Uterus (tissue), 4 donors: ENCODE data around the gene MAMDC4. TPM values are rescaled to one million over a fixed set of nuclear protein-coding genes. Genes with fewer than 3 reads are reported as not detected.
"Not testable (repeated sequence)": the region's sequence is repeated elsewhere in the genome, so short reads cannot be mapped to it uniquely, and the experiment has no call there.

Source experiments
- DNase-seq, 2 donors: peaks; one replicate each; pipeline ENCODE4 v3.0.0-alpha.2; 2019 to 2020
- H3K27ac ChIP-seq, 2 donors: fragments of 200-600 bp; sonication (generic); 1 replicate in 1 of 2; 2 replicates in 1 of 2; pipeline ENCODE4 v1.5.1; 2016 to 2018
- H3K27me3 ChIP-seq, 2 donors: fragments of 200-600 bp; sonication (generic); one replicate each; pipeline ENCODE4 v1.5.1; 2018 to 2019; ENCODE audit warnings: control low read depth in 1 of 2
- H3K36me3 ChIP-seq, 2 donors: fragments of 200-600 bp; sonication (generic); one replicate each; pipeline ENCODE4 v1.5.1; 2019; ENCODE audit warnings: control low read depth in 1 of 2
- H3K4me1 ChIP-seq, 2 donors: fragments of 200-600 bp; sonication (generic); one replicate each; pipeline ENCODE4 v1.5.1; 2018 to 2019; ENCODE audit warnings: control low read depth in 1 of 2
- H3K4me3 ChIP-seq, 2 donors: fragments of 200-600 bp; sonication (generic); 1 replicate in 1 of 2; 2 replicates in 1 of 2; pipeline ENCODE4 v1.5.1; 2018 to 2019; ENCODE audit warnings: mild to moderate bottlenecking in 1 of 2
- H3K9me3 ChIP-seq, 2 donors: fragments of 200-600 bp; sonication (generic); one replicate each; pipeline ENCODE4 v1.5.1; 2019; ENCODE audit warnings: control low read depth in 1 of 2
- POLR2A ChIP-seq, 2 donors: fragments of 450-650 bp; IDR thresholded peaks; one replicate each; pipeline ENCODE4 v1.6.1; 2016; ENCODE audit warnings: antibody characterized with exemption in 2 of 2, mild to moderate bottlenecking in 1 of 2, moderate library complexity in 1 of 2
- intact Hi-C: fragments of 100-400 bp; cut with DNase I; formaldehyde crosslinking; loops from one replicate; pipeline ENCODE4 v1.15.1; 2023; ENCODE audit warnings: low total_unique reads
- total RNA-seq, 4 donors: library from RNA; depleted of rRNA in 3 of 4; stranded (reverse); fragments of >200 nt in 3 of 4; gene quantifications; one replicate each; pipeline versions ENCODE4 v1.1.0 to v1.2.4, GENCODE V29; 2014 to 2023
- TF ChIP-seq, protein P1 (sequence below), 4 experiments: fragments of 200-600 bp in 2 of 4; fragments of 450-650 bp in 2 of 4; sonication (generic) in 2 of 4; IDR thresholded peaks; one replicate each; pipeline ENCODE4 v1.5.1; 2016 to 2019; ENCODE audit warnings: antibody characterized with exemption in 4 of 4, mild to moderate bottlenecking in 2 of 4, moderate library complexity in 1 of 4
- donor health status: DM: yes; HTN: yes; CAD: no.

The MAMDC4 gene
- total RNA-seq: 1 to 10 TPM in 2 of 4 donors, under 1 TPM in 1, not detected in 1; 0.26 to 4.3 (median 4.2) TPM

GRCh38 chr9:136851941-136852663 lies at the start of gene MAMDC4:
MAMDC4 (plus strand) TSS chr9:136852346; CDS start chr9:136852417, 71 bp downstream.
- H3K9me3 ChIP-seq: no peaks in the 10 kb centered on the region
- no peak within 1 kb of the TSS for H3K4me3 ChIP-seq
- DNase-seq: no peak
- H3K4me1 ChIP-seq: peaks cover 5 to 14% of the 10 kb centered on the region in 2 donors
- intact Hi-C loops: no loop called here
- TF ChIP-seq POLR2A (IDR thresholded peaks at IDR 0.05): no peak
- TF ChIP-seq, protein P1, sequence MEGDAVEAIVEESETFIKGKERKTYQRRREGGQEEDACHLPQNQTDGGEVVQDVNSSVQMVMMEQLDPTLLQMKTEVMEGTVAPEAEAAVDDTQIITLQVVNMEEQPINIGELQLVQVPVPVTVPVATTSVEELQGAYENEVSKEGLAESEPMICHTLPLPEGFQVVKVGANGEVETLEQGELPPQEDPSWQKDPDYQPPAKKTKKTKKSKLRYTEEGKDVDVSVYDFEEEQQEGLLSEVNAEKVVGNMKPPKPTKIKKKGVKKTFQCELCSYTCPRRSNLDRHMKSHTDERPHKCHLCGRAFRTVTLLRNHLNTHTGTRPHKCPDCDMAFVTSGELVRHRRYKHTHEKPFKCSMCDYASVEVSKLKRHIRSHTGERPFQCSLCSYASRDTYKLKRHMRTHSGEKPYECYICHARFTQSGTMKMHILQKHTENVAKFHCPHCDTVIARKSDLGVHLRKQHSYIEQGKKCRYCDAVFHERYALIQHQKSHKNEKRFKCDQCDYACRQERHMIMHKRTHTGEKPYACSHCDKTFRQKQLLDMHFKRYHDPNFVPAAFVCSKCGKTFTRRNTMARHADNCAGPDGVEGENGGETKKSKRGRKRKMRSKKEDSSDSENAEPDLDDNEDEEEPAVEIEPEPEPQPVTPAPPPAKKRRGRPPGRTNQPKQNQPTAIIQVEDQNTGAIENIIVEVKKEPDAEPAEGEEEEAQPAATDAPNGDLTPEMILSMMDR (IDR thresholded peaks at IDR 0.05): no peak
- H3K36me3 ChIP-seq: no peaks in the 10 kb centered on the region
- H3K27me3 ChIP-seq: peaks cover 0 to 14% of the 10 kb centered on the region in 2 donors
- no peak within 1 kb of the TSS for H3K27ac ChIP-seq

DNA sequence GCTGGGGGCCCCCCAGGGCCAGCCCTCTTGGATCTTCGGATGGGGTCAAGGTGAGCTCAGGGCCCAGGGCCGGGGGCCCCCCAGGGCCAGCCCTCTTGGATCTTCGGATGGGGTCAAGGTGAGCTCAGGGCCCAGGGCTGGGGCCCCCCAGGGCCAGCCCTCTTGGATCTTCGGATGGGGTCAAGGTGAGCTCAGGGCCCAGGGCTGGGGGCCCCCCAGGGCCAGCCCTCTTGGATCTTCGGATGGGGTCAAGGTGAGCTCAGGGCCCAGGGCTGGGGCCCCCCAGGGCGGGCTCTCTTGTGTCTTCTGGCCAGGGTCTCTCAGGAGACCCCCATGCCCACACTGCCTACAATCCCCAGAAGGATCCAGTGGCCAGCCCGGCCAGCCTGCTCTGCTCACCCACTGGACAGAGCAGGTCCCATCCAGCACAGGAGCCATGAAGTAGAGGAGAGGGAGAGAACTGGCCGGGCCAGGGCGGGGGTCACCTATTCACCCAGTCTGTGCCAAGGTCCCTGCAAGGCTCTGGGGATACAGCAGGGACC lies 49.1 kb upstream of the MAMDC4 start:
- H3K27ac ChIP-seq, H3K4me3 ChIP-seq, DNase-seq, intact Hi-C loops, H3K9me3 ChIP-seq, H3K36me3 ChIP-seq: not testable (repeated sequence)
- H3K4me1 ChIP-seq: peaks cover 0 to 17% of the 10 kb centered on the region in 2 donors
- peaks cover 17 to 32% of the 10 kb centered on the region in 2 donors for H3K27me3 ChIP-seq

DNA sequence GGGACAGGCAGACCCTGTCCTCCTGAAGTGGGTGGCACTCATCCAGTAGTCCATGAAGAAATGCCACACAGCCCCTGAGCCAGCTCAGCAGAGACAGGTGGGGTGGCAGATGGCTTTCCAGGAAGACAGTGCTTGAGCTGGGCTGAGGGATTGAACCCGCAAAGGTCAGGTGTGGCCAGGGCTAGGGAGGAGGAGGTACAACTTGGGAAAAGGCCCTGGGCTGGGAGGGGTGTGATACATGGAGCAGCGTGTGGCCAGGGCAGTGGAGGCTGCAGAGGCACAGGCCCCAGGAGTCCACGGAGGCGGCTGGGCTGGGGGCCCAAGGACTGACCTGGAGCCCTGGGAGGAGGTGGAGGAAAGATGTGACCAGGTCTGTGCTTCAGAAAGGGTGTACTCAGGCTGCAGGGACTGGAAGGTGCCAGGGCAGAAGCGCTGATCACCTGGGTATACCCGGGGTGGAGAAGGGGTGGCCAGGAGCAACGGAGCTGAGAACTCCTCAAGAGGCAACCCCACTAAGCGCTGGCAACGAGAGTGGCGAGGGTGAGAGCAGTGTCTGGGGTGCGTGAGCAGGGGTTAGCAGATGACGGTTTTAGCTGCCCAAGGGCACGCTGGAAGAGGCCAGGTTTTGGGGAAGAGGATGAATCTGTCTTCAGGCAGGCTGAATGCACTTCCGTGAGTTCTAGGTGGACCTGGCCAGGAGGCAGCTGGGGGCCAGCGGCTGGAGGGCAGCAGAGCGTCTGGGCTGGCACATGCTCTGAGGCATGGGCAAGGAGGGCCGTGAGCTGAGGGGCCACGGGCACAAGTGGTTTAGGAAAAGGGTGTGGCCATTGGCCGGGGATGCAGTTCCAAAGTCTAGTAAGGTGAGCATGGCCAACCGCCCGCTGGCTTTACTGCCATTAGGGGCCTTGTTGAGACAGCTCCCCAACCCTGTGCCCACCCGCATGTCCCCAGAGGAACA lies 48.3 kb upstream of the MAMDC4 start:
- DNase-seq: no peak
- Histone ChIP-seq H3K4me1 (peaks cover 0 to 19% of the 10 kb centered on the region in 2 donors), H3K36me3 (no peaks in the 10 kb centered on the region), H3K27ac (no peak overlapping the region), H3K4me3 (no peak overlapping the region), H3K9me3 (no peaks in the 10 kb centered on the region), H3K27me3 (peaks cover 16 to 29% of the 10 kb centered on the region in 2 donors)
- intact Hi-C loops: no loop called here
- no peak for TF ChIP-seq POLR2A (IDR thresholded peaks at IDR 0.05)
- TF ChIP-seq, protein P1 (IDR thresholded peaks at IDR 0.05): no peak

DNA sequence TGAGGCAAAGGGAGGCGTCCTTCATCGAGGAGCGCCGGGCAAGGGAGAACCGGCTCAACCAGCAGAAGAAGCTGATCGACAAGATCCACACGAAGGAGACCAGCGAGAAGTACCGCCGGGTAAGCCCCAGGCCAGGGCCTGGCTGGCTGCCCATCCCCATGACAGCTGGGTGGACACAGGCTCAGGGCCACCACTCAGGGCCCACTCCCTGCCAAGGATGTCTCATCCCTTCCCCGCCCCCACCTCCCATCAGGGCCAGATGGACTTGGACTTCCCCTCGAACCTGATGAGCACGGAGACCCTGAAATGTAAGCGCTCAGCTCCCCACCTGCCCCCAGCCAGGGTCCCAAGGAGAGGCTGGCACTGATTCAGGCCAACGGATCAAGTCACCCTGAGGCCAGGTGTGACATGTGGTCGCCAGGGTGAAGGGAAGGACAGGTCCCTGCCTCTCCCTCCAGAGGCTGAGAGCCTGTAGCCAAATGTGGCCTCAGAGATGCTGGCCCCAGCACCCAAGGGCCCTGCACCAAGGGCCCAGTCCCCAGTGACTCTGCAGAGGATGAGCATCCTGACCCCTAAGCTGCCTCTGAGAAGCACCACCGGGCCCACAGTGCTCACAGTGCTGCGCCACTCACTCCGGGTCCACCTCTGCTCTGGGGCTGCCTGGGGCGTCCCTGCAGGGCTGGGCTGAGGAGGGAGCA lies 47.5 kb upstream of the MAMDC4 start:
- Histone ChIP-seq H3K4me1 (peaks cover 0 to 23% of the 10 kb centered on the region in 2 donors), H3K9me3 (no peaks in the 10 kb centered on the region), H3K27me3 (peaks cover 8 to 23% of the 10 kb centered on the region in 2 donors), H3K4me3 (no peak overlapping the region), H3K36me3 (no peaks in the 10 kb centered on the region), H3K27ac (no peak overlapping the region)
- TF ChIP-seq, protein P1 (IDR thresholded peaks at IDR 0.05): no peak
- TF ChIP-seq POLR2A (IDR thresholded peaks at IDR 0.05): no peak
- intact Hi-C loops: no loop called here
- no peak for DNase-seq

DNA sequence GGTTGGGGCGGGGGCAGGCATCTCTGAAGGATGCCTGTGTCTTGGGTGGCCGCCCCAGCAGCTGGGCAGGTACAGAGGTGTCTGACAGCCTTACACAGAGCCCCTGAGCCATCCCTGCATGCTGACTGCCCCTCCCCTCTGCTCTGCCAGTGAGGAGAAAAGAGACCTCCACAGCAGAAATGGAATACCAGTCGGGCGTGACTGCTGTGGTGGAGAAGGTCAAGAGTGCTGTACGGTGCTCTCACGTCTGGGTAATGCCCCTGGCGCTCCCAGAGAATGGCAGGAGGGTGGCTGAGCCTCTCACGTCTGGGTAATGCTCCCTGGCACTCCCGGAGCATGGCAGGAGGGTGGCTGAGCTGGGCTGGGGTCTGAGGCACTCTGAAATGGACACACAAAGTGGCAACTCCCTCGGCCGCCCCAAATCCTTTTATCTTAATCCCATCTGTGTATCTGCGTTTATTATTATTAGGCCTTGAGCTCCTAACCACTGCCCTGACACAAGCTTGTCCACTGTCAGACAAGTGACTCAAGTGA lies 46.9 kb upstream of the MAMDC4 start:
- no peak for TF ChIP-seq POLR2A (IDR thresholded peaks at IDR 0.05)
- TF ChIP-seq, protein P1 (IDR thresholded peaks at IDR 0.05): no peak
- intact Hi-C loops: no loop called here
- Histone ChIP-seq H3K9me3 (no peaks in the 10 kb centered on the region), H3K27ac (no peak overlapping the region), H3K27me3 (peaks cover 2 to 19% of the 10 kb centered on the region in 2 donors), H3K36me3 (no peaks in the 10 kb centered on the region), H3K4me3 (no peak overlapping the region), H3K4me1 (peaks cover 0 to 22% of the 10 kb centered on the region in 2 donors)
- DNase-seq: no peak
